GM12878 (cell line): ENCODE data around the gene ALDOB. TPM values are rescaled to one million over a fixed set of nuclear protein-coding genes. Genes with fewer than 3 reads are reported as not detected.

Source experiments
- ASH2L ChIP-seq: fragments of 300-600, 200-600 bp; sonication (generic); IDR thresholded peaks from 2 replicates; pipeline ENCODE4 v1.6.1; 2017; ENCODE audit warnings: low read depth, mild to moderate bottlenecking, borderline replicate concordance
- CBX5 ChIP-seq: sonication (generic); IDR thresholded peaks from 2 replicates; pipeline ENCODE4 v1.6.1; 2016; ENCODE audit warnings: low read depth, moderate library complexity, mild to moderate bottlenecking, inconsistent platforms
- EED ChIP-seq: sonication (generic); IDR thresholded peaks from 2 replicates; pipeline ENCODE4 v1.6.1; 2016; ENCODE audit warnings: antibody characterized with exemption, low read depth
- EZH2 ChIP-seq: IDR thresholded peaks from 2 replicates; pipeline ENCODE4 v1.6.1; 2012; ENCODE audit warnings: low read depth, mild to moderate bottlenecking, control low read depth, inconsistent platforms, low read length, borderline replicate concordance; ENCODE audit not compliant: control insufficient read depth
- PAX8 ChIP-seq: fragments of 450-650 bp; IDR thresholded peaks from 2 replicates; pipeline ENCODE4 v1.6.1; 2017; ENCODE audit warnings: mild to moderate bottlenecking, moderate library complexity
- polyA plus RNA-seq, 11 experiments: library from polyadenylated mRNA; depleted of rRNA in 4 of 11; unstranded in 6 of 11; stranded (reverse) in 5 of 11; fragments of >200 nt; fragmentation: Nextera tagmentation in 4 of 11; fragmentation: Illumina TruSeq in 1 of 11; extraction: Ambion mirVana in 4 of 11; extraction: Trizol in 1 of 11; gene quantifications; 1 replicate in 1 of 11; 2 replicates in 10 of 11; pipeline versions ENCODE4 v1.2.1 to v1.2.3, GENCODE V29; 2011 to 2016; ENCODE audit warnings: inconsistent platforms in 2 of 11, missing spikeins in 2 of 11, low read depth in 1 of 11
- total RNA-seq, 4 experiments: library from RNA; depleted of rRNA in 3 of 4; stranded (reverse); fragments of >200 nt in 3 of 4; fragmentation: Illumina TruSeq in 1 of 4; extraction: Trizol in 1 of 4; gene quantifications; 2 replicates each; pipeline versions ENCODE4 v1.2.1 to v1.2.3, GENCODE V29; 2013 to 2021
- TF ChIP-seq, protein P1 (sequence below): fragments of 450-650 bp; formaldehyde crosslinking; IDR thresholded peaks from 2 replicates; pipeline ENCODE4 v1.4.0; 2020; ENCODE audit warnings: mild to moderate bottlenecking, moderate library complexity

The ALDOB gene
- total and polyA plus RNA-seq, 10 of the 15 experiments (the other 5 are each of a cell fraction or from before 2014, with no cell fraction given), result 0.03 to 0.82 (median 0.04) TPM; not detected in 7

DNA sequence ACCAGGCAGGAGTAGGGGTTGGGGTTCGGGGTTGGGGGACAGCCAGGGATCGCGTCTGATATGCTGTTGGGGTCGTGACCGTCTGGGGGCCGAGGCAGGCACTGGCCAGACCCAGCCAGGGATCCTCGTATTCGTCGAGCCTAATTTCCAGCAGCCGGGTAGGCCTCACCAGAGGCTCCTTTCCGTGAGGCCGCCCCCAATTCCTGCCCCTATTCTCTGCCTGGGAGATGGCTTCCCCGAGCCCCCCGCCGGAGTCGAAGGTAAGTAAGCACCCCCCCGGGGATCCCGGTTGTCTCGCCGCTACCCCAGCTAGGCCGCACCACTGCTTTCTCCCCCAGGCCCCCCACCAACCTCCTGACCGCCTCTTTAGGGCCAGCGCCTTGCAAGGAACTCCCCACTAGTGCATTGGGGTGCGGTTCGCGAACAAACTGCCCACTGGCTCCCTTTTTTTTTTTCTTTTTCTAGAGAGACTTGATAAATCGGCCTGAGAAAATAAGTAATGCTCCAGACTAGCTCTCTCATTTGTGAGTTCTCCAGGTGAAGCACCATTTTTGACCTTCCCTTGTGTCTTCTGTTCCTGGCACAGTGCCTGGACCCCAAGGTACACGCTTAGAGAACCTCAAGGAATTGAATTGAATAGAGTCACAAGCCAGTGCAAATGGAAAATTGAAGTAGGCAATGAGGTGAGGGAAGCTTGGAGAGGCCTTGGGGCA, 36.5 kb downstream of the ALDOB start (continued):
- TF ChIP-seq CBX5, result 0 out of 2 replicates have a peak, but pooled peaks have one; percentile 9
- TF ChIP-seq EED, result no peak
- no peak for TF ChIP-seq PAX8
- TF ChIP-seq, protein P1, sequence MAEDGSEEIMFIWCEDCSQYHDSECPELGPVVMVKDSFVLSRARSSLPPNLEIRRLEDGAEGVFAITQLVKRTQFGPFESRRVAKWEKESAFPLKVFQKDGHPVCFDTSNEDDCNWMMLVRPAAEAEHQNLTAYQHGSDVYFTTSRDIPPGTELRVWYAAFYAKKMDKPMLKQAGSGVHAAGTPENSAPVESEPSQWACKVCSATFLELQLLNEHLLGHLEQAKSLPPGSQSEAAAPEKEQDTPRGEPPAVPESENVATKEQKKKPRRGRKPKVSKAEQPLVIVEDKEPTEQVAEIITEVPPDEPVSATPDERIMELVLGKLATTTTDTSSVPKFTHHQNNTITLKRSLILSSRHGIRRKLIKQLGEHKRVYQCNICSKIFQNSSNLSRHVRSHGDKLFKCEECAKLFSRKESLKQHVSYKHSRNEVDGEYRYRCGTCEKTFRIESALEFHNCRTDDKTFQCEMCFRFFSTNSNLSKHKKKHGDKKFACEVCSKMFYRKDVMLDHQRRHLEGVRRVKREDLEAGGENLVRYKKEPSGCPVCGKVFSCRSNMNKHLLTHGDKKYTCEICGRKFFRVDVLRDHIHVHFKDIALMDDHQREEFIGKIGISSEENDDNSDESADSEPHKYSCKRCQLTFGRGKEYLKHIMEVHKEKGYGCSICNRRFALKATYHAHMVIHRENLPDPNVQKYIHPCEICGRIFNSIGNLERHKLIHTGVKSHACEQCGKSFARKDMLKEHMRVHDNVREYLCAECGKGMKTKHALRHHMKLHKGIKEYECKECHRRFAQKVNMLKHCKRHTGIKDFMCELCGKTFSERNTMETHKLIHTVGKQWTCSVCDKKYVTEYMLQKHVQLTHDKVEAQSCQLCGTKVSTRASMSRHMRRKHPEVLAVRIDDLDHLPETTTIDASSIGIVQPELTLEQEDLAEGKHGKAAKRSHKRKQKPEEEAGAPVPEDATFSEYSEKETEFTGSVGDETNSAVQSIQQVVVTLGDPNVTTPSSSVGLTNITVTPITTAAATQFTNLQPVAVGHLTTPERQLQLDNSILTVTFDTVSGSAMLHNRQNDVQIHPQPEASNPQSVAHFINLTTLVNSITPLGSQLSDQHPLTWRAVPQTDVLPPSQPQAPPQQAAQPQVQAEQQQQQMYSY (CRISPR knock-in tag), result no peak
- no peak for TF ChIP-seq EZH2
- no peak for TF ChIP-seq ASH2L
